MM.1S (cell line): Measurements from ENCODE around the gene TLCD3A.
A peak's percentile ranks its signal among the peaks of the same experiment; 100 is the strongest.

Experiments used
- DNase-seq: peaks from one replicate; pipeline ENCODE4 v3.0.0-alpha.2; 2015
- H2AFZ ChIP-seq: fragments of 300-600 bp; sonication (generic); 2 replicates; pipeline ENCODE4 v1.6.0; 2016; ENCODE audit warnings: antibody characterized with exemption, low read length
- H3F3A ChIP-seq: fragments of 300-600 bp; sonication (generic); 2 replicates; pipeline ENCODE4 v1.6.1; 2016; ENCODE audit warnings: mild to moderate bottlenecking, antibody characterized with exemption, low read length, moderate library complexity, mixed read lengths; ENCODE audit not compliant: insufficient read depth
- H3K27ac ChIP-seq: fragments of 300-600 bp; sonication (generic); 2 replicates; pipeline ENCODE4 v1.5.1; 2016; ENCODE audit warnings: mild to moderate bottlenecking, low read length
- H3K27me3 ChIP-seq: fragments of 300-600 bp; sonication (generic); replicated peaks from 2 replicates; pipeline ENCODE4 v1.6.0; 2016; ENCODE audit warnings: low read length; ENCODE audit not compliant: insufficient read depth
- H3K36me3 ChIP-seq: fragments of 300-600 bp; sonication (generic); replicated peaks from 2 replicates; pipeline ENCODE4 v1.6.1; 2016; ENCODE audit warnings: mild to moderate bottlenecking, low read length, mixed read lengths; ENCODE audit not compliant: insufficient read depth
- H3K4me1 ChIP-seq: fragments of 300-600 bp; sonication (generic); 2 replicates; pipeline ENCODE4 v1.6.1; 2016; ENCODE audit warnings: low read length, mixed read lengths
- H3K4me2 ChIP-seq: fragments of 300-600 bp; sonication (generic); 2 replicates; pipeline ENCODE4 v1.6.0; 2016; ENCODE audit warnings: low read depth, low read length
- H3K4me3 ChIP-seq: fragments of 300-600 bp; sonication (generic); 2 replicates; pipeline ENCODE4 v1.5.1; 2016; ENCODE audit warnings: low read length, mixed read lengths
- H3K79me2 ChIP-seq: fragments of 300-600 bp; sonication (generic); 2 replicates; pipeline ENCODE4 v1.6.1; 2016; ENCODE audit warnings: mixed run types, low read length, mixed read lengths
- H3K9ac ChIP-seq: fragments of 300-600 bp; sonication (generic); 2 replicates; pipeline ENCODE4 v1.6.1; 2016; ENCODE audit warnings: low read length, mixed read lengths
- H3K9me2 ChIP-seq: fragments of 300-600 bp; sonication (generic); replicated peaks from 2 replicates; pipeline ENCODE4 v1.6.1; 2016; ENCODE audit warnings: mild to moderate bottlenecking, low read length, mixed read lengths; ENCODE audit not compliant: insufficient read depth
- H3K9me3 ChIP-seq: fragments of 300-600 bp; sonication (generic); replicated peaks from 2 replicates; pipeline ENCODE4 v1.6.1; 2016; ENCODE audit warnings: mild to moderate bottlenecking, low read length, mixed read lengths; ENCODE audit not compliant: insufficient read depth
- H4K20me1 ChIP-seq: fragments of 300-600 bp; sonication (generic); 2 replicates; pipeline ENCODE4 v1.6.1; 2016; ENCODE audit warnings: mild to moderate bottlenecking, low read length, moderate library complexity, mixed read lengths; ENCODE audit not compliant: insufficient read depth
- EZH2 ChIP-seq: fragments of 300-600 bp; sonication (generic); optimal IDR thresholded peaks from 2 replicates; pipeline ENCODE3; 2017; ENCODE audit warnings: low read depth, mild to moderate bottlenecking, antibody characterized with exemption, low read length, mixed read lengths
- EZH2phosphoT487 ChIP-seq: fragments of 300-600 bp; sonication (generic); IDR thresholded peaks from 2 replicates; pipeline ENCODE4 v1.6.1; 2018; ENCODE audit warnings: antibody characterized with exemption, low read length
- TF ChIP-seq, protein P1 (sequence below): fragments of 300-600 bp; sonication (generic); IDR thresholded peaks from 2 replicates; pipeline ENCODE4 v1.5.1; 2016; ENCODE audit warnings: antibody characterized with exemption, low read length, mixed read lengths

Gene TLCD3A

DNA sequence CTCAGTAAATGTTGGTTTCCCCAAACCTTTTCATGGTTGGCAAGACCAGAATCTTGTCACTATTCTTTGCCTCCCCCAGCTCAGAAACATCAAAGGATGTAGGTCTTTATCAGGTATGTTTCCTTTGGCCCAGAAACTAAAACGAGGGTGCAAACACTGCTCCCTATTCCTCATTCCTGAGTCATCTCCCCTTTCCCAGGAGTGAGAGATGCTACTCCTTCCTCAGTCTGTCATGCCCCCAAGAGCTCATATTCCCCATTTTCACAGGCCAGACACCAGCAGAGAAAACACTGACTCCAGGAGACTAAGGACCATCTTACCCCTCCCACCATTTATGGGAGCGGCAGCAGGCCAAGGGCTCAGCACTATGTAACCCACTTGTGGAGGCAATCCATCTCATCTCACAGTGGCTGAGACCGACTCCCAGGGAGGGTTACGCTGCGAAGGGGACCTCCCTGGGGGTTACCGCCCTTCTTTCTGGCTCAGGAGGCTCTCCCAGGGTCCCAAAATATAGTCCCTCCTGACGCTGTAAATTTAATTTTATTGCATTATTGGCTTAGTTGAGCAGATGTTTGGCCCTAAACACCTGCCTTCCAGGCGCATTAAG is 18.1 kb downstream of the TLCD3A start:
- H3K27me3 ChIP-seq: no peaks in the 10 kb centered on the region
- no peaks in the 10 kb centered on the region for H4K20me1 ChIP-seq
- no peak for TF ChIP-seq EZH2phosphoT487
- H3K9ac ChIP-seq: no peak overlapping the region
- peak overlapping the region; percentile 65 for H3K4me3 ChIP-seq
- H3F3A ChIP-seq: 0 out of 2 replicates have a peak, but pooled peaks cover 5% of the 10 kb centered on the region
- no peak for DNase-seq
- H3K9me2 ChIP-seq: no peaks in the 10 kb centered on the region
- H3K9me3 ChIP-seq: no peaks in the 10 kb centered on the region
- H3K36me3 ChIP-seq: peaks cover 16% of the 10 kb centered on the region
- peaks cover 59% of the 10 kb centered on the region for H3K79me2 ChIP-seq
- peaks cover 7% of the 10 kb centered on the region; the same call in 1 of the 2 replicates for H3K4me1 ChIP-seq
- H2AFZ ChIP-seq: no peak overlapping the region
- H3K27ac ChIP-seq: no peak overlapping the region
- peak overlapping the region; percentile 85 for H3K4me2 ChIP-seq

GRCh38 chr17:751269-752001 is 19.0 kb downstream of the TLCD3A start:
- H3K4me3 ChIP-seq: peak overlapping the region; percentile 65
- peak overlapping the region; percentile 92 for H3K9ac ChIP-seq
- H3K79me2 ChIP-seq: peaks cover 50% of the 10 kb centered on the region
- H4K20me1 ChIP-seq: no peaks in the 10 kb centered on the region
- H3K9me2 ChIP-seq: no peaks in the 10 kb centered on the region
- H3K4me2 ChIP-seq: peak overlapping the region; percentile 85
- peak overlapping the region; percentile 99 for H2AFZ ChIP-seq
- H3K27me3 ChIP-seq: no peaks in the 10 kb centered on the region
- H3K36me3 ChIP-seq: peaks cover 8% of the 10 kb centered on the region
- H3F3A ChIP-seq: 0 out of 2 replicates have a peak, but pooled peaks cover 5% of the 10 kb centered on the region
- H3K27ac ChIP-seq: no peak overlapping the region; the same call in 1 of the 2 replicates
- DNase-seq: peak; percentile 41
- no peaks in the 10 kb centered on the region for H3K9me3 ChIP-seq
- TF ChIP-seq EZH2phosphoT487: no peak
- TF ChIP-seq, protein P1, sequence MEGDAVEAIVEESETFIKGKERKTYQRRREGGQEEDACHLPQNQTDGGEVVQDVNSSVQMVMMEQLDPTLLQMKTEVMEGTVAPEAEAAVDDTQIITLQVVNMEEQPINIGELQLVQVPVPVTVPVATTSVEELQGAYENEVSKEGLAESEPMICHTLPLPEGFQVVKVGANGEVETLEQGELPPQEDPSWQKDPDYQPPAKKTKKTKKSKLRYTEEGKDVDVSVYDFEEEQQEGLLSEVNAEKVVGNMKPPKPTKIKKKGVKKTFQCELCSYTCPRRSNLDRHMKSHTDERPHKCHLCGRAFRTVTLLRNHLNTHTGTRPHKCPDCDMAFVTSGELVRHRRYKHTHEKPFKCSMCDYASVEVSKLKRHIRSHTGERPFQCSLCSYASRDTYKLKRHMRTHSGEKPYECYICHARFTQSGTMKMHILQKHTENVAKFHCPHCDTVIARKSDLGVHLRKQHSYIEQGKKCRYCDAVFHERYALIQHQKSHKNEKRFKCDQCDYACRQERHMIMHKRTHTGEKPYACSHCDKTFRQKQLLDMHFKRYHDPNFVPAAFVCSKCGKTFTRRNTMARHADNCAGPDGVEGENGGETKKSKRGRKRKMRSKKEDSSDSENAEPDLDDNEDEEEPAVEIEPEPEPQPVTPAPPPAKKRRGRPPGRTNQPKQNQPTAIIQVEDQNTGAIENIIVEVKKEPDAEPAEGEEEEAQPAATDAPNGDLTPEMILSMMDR: no peak
- no peak for TF ChIP-seq EZH2
- H3K4me1 ChIP-seq: peaks cover 7% of the 10 kb centered on the region; the same call in 1 of the 2 replicates

- no peaks in the 10 kb centered on the region for H3K27me3 ChIP-seq
- H3K9ac ChIP-seq: peak within 1 kb of the TSS; percentile 92
- H3K4me1 ChIP-seq: peaks cover 7% of the 10 kb centered on the region; the same call in 1 of the 2 replicates
- peak within 1 kb of the TSS; percentile 85 for H3K4me2 ChIP-seq
- peaks cover 1% of the 10 kb centered on the region for H3K36me3 ChIP-seq
- peaks cover 43% of the 10 kb centered on the region for H3K79me2 ChIP-seq
- H3K9me3 ChIP-seq: no peaks in the 10 kb centered on the region
- DNase-seq: peak; percentile 90
- no peaks in the 10 kb centered on the region for H3K9me2 ChIP-seq
- no peaks in the 10 kb centered on the region for H4K20me1 ChIP-seq
- TF ChIP-seq, protein P1: peak; percentile 75
- TF ChIP-seq EZH2: no peak
- peak within 1 kb of the TSS; percentile 99 for H2AFZ ChIP-seq
- peak within 1 kb of the TSS; percentile 65 for H3K4me3 ChIP-seq
- H3F3A ChIP-seq: 0 out of 2 replicates have a peak, but pooled peaks cover 5% of the 10 kb centered on the region
- no peak within 1 kb of the TSS; the same call in 1 of the 2 replicates for H3K27ac ChIP-seq
Observed at GRCh38 chr17:752002-752619, 19.7 kb downstream of the TLCD3A start, which contains the start of gene GEMIN4. Gene GEMIN4, minus strand, starts transcription at chr17:752264. Its CDS starts 122 bp downstream, at chr17:752142.
